ENCODE results near the gene TMEM41B. TPM values are rescaled to one million over a fixed set of nuclear protein-coding genes. Genes with fewer than 3 reads are reported as not detected.
A peak's percentile ranks its signal among the peaks of the same experiment; 100 is the strongest.
"Not testable (repeated sequence)": the region's sequence is repeated elsewhere in the genome, so short reads cannot be mapped to it uniquely, and the experiment has no call there.

TMEM41B gene
- total RNA-seq, 4 donors from 2014 or later = 26.0 to 31.2 (median 28.9) TPM

DNA sequence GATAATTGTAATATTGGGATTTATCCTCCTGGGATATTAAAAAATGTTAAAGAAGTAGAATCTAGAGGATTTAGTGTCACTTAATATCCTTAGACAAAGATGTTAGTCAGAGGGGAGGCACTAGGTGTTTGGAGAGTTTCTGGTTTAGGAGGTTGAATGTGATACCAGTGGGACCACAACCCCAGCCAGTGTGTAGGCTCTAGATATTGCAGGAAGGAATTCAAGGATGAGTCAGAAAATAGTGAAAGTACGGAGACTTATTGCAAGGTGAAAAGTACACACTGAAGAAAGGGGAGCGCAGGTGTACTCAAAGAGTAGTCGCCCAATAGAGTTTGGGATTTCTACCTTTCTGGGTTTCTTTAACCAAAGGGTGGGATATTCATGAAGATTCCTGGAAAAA lies 5.7 kb upstream of the TMEM41B start:
- WGBS, 2 donors = 91 to 93% methylated on average over 3 of the region's 3 CpGs
- Histone ChIP-seq H3K27me3 (peaks cover 0 to 6% of the 10 kb centered on the region in 2 donors), H3K4me1 (peaks cover 0 to 4% (median 0%) of the 10 kb centered on the region in 4 donors), H3K4me3 (no peak overlapping the region), H3K36me3 (no peaks in the 10 kb centered on the region), H3K9me3 (no peaks in the 10 kb centered on the region), H3K27ac (no peak overlapping the region)
- no peak for DNase-seq (ENCODE audit: low spot score in 2 of 2)
- TF ChIP-seq, protein P1, sequence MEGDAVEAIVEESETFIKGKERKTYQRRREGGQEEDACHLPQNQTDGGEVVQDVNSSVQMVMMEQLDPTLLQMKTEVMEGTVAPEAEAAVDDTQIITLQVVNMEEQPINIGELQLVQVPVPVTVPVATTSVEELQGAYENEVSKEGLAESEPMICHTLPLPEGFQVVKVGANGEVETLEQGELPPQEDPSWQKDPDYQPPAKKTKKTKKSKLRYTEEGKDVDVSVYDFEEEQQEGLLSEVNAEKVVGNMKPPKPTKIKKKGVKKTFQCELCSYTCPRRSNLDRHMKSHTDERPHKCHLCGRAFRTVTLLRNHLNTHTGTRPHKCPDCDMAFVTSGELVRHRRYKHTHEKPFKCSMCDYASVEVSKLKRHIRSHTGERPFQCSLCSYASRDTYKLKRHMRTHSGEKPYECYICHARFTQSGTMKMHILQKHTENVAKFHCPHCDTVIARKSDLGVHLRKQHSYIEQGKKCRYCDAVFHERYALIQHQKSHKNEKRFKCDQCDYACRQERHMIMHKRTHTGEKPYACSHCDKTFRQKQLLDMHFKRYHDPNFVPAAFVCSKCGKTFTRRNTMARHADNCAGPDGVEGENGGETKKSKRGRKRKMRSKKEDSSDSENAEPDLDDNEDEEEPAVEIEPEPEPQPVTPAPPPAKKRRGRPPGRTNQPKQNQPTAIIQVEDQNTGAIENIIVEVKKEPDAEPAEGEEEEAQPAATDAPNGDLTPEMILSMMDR (IDR thresholded peaks at IDR 0.05) = no peak
- TF ChIP-seq POLR2A (IDR thresholded peaks at IDR 0.05) (no peak), EP300 (IDR thresholded peaks at IDR 0.05) (no peak)

DNA sequence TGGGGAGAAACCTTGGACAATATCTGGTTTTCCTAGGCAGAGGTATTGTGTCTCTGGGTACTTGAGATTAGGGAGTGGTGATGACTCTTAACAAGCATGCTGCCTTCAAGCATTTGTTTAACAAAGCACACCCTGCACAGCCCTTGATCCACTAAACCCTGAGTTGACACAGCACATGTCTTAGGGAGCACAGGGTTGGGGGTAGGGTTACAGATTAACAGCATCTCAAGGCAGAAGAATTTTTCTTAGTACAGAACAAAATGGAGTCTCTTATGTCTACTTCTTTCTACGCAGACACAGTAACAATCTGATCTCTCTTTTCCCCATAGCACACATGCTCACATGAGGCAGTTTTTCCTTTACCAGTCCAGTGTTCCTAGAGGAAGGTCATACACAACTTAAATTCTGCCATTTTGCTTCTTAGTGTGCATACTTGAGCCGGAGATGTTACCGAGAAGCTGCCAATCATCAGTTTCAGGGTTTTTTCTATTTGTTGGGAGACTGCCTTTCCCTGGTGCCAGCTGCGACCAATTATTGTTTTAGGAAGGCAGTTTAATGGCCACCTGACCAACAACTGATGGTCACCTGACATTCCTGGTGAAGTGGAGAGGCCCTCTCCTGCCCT lies 5.1 kb upstream of the TMEM41B start:
- H3K9me3 ChIP-seq; DNase-seq (ENCODE audit: low spot score in 2 of 2); H3K27me3 ChIP-seq; H3K4me1 ChIP-seq; H3K27ac ChIP-seq; H3K4me3 ChIP-seq; H3K36me3 ChIP-seq: not testable (repeated sequence)
- 79 to 85% methylated on average over 4 of the region's 4 CpGs for WGBS, 2 donors

DNA sequence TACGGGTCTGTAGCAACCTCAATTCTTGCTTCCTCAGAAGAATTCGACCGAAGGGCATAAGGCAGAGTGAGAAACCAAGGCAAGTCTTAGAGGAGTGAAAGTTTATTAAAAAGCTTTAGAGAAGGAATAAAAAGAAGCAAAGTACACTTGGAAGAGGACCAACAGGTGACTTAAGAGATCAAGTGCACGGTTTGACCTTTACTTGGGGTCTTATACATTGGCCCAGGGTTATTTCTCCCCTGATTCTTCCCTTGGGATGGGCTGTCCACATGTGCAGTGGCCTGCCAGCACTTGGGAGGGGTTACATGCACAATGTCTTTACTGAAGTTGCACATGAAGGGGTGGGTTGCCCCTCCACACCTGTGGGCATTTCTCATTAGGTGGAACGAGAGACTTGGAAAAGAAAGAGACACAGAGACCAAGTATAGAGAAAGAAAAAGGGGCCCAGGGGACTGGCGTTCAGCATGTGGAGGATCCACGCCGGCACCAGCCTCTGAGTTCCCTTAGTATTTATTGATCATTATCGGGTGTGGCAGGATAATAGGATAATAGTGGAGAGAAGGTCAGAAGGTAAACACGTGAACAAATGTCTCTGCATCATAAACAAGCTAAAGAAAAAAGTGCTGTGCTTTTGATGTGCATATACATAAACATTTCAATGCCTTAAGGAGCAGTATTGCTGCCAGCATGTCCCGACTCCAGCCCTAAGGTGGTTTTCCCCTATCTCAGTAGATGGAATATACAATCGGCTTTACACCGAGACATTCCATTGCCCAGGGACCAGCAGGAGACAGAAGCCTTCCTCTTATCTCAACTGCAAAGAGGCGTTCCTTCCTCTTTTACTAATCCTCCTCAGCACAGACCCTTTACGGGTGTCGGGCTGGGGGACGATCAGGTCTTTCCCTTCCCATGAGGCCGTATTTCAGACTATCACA lies 4.3 kb upstream of the TMEM41B start:
- WGBS, 2 donors = 40 to 43% methylated on average over 18 of the region's 18 CpGs
- not testable (repeated sequence) for DNase-seq (ENCODE audit: low spot score in 2 of 2); H3K36me3 ChIP-seq

DNA sequence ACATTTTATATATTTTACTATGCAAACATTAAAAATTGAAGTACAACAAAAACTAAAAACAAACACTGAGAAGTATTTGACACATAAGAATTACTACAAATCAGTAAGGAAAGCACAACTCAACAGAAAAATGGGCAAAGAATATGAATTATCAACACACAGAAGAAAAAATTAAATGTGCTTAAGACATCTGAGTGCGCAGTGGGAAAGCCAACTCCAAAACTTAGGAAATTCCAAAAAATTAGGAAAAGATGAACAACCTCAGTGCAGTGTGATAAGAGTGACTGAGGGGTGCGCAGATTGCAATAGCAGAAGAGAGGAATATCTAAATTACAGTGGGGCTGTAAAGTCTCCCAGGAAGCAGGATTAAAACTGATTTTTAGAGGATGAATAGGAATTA lies 1.9 kb upstream of the TMEM41B start:
- Histone ChIP-seq H3K4me3 (no peak overlapping the region), H3K27me3 (peaks cover 0 to 6% of the 10 kb centered on the region in 2 donors), H3K27ac (no peak overlapping the region), H3K4me1 (peaks cover 0 to 24% (median 0%) of the 10 kb centered on the region in 4 donors), H3K9me3 (no peaks in the 10 kb centered on the region), H3K36me3 (no peaks in the 10 kb centered on the region)
- DNase-seq (ENCODE audit: low spot score in 2 of 2) = no peak
- no peak for TF ChIP-seq POLR2A (IDR thresholded peaks at IDR 0.05)
- TF ChIP-seq, protein P1 (IDR thresholded peaks at IDR 0.05) = no peak
- WGBS, 2 donors = 94 to 96% methylated on average over 2 of the region's 2 CpGs

More for the DNA sequence above, 4.3 kb upstream of the TMEM41B start:
- H3K9me3 ChIP-seq, H3K27me3 ChIP-seq, H3K4me1 ChIP-seq, H3K4me3 ChIP-seq: not testable (repeated sequence)
- H3K27ac ChIP-seq = peak overlapping the region in 1 of 4 donors; percentile 45

DNA sequence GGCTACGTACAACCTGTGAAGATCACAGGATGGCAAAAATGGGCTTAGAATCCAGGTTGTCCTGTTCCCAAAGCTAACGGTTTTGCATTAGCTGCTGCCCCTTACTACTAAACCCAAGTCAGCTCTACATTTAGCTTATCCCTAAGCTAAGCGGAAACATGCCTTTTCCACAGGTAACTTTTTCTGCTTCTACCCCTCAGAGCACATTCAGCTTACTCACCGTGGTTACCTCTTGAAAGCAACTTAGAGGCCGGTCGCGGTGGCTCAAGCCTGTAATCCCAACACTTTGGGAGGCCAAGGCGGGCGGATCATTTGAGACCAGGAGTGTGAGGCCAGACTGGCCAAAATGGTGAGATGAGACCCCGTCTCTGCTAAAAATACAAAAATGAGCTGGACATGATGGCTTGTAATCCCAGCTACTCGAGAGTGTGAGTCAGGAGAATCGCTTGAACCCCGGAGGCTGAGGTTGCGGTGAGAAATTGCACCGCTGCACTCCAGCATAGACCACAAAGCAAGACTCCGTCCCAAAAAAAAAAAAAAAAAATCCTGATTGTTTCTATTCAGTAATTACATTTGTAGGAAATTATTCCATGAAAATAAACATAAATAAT lies 790 bp upstream of the TMEM41B start:
- no peak for DNase-seq (ENCODE audit: low spot score in 2 of 2)
- peak overlapping the region; percentile 36 to 93 (median 76) for H3K4me3 ChIP-seq
- peaks cover 0 to 24% (median 0%) of the 10 kb centered on the region in 4 donors for H3K4me1 ChIP-seq
- whole genome bisulfite sequencing, 2 donors = 57 to 59% methylated on average over 16 of the region's 16 CpGs
- TF ChIP-seq EP300 (IDR thresholded peaks at IDR 0.05) (no peak), POLR2A (IDR thresholded peaks at IDR 0.05) (no peak)
- TF ChIP-seq, protein P1 (IDR thresholded peaks at IDR 0.05) = no peak
- H3K36me3 ChIP-seq = no peaks in the 10 kb centered on the region
- H3K27ac ChIP-seq = peak overlapping the region; percentile 57 to 89 (median 82)
- H3K27me3 ChIP-seq = peaks cover 0 to 6% of the 10 kb centered on the region in 2 donors
- H3K9me3 ChIP-seq = no peaks in the 10 kb centered on the region

Data from tibial nerve (tissue), 4 donors.